HG03175 (cell line): ENCODE measurements around the gene MRPL57.
"Not testable (repeated sequence)": the region's sequence is repeated elsewhere in the genome, so short reads cannot be mapped to it uniquely, and the experiment has no call there.

Experiments
- ATAC-seq: cut with Tn5 transposase; IDR thresholded peaks from one replicate; pipeline ENCODE4 v1.9.1; 2021; ENCODE audit warnings: mild to moderate bottlenecking, moderate library complexity; ENCODE audit not compliant: unreplicated experiment

The MRPL57 gene

DNA sequence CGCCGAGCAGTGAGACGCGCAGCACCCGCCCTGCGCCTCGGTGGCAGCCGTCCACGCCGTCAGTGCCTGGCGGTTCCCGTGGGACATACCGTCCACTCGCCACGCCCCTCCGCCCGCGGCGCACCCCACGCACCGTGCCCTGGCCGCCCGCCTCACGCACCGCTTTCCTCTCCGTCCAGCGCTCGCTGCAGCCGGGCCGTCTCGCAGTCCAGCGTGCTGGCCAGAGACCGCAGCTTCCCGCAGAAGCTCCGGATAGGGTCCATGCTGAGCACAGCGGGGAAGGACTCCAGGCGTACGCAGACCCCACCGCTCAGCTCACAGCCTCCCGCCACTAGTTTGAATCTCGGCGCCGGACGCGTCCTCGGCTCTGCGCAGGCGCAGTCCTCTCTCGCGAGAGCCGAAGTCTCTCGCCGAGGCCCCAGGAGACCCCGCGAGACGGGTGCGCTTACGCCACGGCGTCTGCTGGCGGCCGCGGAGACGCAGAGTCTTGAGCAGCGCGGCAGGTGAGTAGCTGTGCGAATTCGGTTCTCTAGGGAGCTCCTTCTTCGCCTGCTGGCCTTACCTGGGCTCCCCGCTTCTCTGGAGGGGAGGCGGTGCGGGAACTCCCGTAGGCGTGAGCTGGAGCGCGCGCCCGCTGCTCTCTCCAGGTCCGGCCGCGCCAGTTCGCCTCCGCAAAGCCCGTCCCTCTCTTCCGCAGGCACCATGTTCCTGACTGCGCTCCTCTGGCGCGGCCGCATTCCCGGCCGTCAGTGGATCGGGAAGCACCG, at the start of gene MRPL57, which contains the start of gene SKA3:
Gene MRPL57 (plus strand): TSS at position 444 of the 767 bp plus-strand sequence. CDS start 259 bp downstream, at position 703.
Gene SKA3 (minus strand): TSS at position 338 of the 767 bp plus-strand sequence. CDS start 75 bp downstream, at position 263.
- peak; percentile 92 for ATAC-seq

DNA sequence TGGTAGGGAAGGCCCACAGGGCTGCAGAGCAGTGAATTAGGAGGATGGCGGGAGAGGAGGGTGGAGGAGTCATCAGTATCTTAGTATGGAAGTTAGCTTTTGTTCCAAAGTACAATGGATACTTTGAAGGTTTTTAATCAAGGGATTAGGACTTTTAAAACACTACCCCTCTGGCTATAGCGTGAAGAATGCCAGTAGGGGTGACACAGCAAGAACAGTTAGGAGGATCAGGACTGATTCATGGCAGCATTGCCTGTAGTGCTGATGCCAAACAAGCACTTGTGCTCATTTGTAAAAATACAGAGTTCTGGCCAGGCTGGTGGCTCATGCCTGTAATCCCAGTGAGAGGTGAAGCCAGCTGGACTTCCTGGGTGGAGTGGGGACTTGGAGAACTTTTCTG, 46.3 kb upstream of the MRPL57 start:
- ATAC-seq, result no peak

DNA sequence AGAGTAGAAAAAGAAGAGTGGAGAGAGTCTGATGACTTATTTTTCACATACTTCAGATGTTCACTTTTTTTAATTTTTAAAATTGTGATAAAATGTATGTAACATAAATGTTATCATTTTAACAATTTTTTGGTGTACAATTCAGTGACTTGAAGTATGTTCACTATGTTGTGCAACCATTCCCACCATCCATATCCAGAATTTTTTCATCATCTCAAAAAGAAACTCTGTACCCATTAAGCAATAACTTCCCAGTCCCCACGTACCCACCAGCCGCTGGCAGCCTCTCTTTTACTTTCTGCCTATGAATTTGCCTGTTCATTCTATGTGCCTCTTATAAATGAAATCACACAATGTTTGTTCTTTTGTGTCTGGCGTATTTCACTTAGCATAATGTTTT, 43.4 kb upstream of the MRPL57 start:
- no peak for ATAC-seq

DNA sequence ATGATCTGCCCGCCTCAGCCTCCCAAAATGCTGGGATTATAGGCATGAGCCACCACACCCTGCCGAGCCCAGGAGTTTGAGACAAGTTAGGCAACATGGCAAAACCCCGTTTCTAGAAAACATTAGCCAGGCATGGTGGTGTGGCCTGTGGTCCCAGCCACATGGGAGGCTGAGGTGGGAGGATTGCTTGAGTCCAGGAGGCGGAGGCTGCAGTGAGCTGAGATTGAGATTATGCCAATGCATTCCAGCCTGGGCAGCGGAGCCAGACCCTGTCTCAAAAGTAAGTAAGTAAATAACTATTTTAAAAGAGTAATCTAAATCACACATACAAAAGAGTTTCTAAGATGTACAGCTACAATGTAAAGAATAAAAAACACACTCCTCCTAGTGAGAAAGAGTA, 42.0 kb upstream of the MRPL57 start:
- ATAC-seq, result no peak

DNA sequence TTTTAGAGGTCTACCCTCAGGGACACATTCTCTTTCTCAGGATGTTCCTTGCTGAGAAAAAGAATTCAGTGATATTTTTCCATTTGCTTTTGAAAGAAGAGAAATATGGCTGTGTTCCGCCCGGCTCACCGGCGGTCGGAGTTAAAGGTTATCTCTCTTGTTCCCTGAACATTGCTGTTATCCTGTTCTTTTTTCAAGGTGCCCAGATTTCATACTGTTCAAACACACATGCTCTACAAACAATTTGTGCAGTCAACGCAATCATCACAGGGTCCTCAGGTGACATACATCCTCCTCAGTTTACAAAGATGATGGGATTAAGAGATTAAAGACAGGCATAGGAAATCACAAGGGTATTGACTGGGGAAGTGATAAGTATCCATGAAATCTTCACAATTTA, 40.6 kb upstream of the MRPL57 start:
- not testable (repeated sequence) for ATAC-seq

DNA sequence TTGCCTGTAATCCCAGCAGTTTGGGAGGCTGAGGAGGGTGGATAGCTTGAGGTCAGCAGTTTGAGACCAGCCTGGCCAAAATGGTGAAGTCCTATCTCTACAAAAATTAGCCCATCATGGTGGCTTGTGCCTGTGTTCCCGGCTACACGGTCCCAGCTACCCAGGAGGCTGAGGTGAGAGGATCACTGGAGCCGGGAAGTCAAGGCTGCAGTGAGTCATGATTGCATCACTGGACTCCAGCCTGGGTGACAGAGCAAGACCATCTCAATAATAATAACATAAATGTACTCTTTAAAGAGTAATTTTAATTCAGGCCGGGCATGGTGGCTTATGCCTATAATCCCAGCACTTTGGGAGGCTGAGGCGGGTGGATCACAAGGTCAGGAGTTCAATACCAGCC, 38.8 kb upstream of the MRPL57 start:
- no peak for ATAC-seq

DNA sequence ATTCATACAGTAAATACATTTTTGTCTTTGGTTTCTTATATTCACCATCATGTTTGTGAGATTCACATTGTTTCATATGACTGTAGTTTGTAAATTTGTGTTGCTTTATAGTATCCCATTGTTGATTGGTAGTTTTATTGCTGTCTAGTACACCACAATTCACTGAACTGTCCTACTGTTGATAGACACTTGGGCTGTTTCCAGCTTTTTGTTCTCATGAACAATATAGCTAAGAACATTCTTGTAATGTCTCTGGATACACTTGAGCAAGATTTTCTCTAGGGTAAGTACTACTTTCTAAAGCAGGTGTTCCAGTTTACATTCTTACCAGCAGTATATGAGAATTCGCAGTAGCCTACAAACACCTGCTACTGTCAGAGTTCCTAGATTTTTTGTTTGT, 37.9 kb upstream of the MRPL57 start:
- ATAC-seq, result no peak

DNA sequence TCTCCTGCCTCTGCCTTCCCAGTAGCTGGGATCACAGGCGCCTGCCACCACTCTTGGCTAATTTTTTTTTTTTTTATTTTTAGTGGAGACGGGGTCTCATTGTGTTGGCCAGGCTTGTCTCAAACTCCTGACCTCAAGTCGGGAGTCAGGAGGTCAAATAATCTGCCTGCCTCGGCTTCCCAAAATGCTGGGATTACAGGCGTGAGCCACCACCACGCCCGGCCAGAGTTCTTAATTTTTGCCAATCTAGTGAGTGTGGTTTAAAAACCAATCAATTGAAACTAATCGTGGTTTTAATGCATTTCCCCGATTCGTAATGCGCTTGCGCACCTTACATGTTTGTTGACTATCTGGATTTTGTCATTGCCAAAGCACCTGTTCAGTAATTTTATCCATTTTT, 37.1 kb upstream of the MRPL57 start:
- no peak for ATAC-seq

DNA sequence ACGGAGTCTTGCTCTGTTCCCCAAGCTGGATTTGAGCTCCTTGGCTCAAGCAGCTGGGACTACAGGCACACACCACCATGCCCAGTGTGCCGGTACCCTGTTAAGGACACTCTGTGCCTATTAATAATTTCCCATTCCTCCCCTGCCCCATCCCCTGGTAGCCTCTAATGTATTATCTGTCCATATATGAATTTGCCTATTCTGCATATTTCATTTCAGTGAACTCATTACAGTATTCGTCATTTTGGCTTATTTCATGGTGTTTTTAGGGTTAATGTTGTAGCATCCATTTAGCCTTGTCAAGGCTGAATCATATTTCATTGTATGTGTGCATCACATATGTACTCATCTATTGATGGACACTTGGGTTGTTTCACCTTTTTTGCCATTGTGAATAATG, 33.7 kb upstream of the MRPL57 start:
- no peak for ATAC-seq

DNA sequence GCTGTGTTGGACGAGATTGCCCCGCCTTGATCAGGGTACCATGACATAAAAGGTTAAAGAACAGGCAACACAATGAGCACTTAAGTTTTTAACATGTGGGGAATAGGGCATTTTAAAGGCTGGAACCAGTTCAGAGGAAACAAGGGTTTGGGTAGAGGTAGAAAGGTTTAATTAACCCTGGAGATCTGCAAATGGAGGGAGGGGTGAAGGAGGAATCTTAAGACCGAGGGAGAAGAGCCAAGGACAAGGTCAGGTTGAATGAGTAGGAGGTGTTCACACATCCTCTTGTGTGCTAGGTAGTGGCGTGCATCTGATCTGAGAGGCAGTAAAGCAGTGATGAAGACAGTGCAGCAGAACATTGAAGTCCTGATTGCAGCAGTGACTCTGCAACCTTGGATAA, 28.6 kb upstream of the MRPL57 start:
- ATAC-seq, result no peak

DNA sequence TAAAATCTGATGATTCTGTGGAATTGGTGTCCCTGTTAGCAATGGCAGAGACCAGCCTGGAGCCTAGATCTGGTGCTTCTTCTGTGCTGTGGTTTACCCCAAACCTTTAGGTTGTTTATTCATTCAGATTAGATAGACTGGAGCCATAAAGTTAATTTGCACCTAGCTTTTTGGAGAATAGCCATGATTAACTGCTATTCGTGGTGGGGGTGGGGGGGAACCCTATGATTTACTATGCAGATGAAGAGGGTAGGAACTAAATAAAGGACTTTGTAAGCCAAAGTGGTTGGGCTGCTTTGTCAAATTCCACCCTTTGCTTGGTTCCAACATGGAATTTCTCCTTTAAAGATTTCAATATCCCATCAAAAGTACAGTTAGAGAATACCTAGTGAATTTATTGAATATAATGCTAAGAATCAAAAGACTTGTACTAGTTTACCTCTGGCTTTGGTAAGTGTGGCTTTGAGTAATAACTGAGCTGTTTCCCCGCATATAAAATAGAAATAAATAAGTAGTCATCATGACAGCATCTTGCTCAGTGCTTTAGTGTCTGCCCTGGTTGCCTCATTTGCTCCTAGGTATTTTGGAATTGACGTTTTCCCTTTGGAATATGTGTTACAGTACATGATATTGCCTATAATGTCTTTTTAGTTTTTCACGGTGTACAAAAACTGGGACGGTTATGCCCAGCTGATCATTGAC, 27.8 kb upstream of the MRPL57 start:
- no peak for ATAC-seq

DNA sequence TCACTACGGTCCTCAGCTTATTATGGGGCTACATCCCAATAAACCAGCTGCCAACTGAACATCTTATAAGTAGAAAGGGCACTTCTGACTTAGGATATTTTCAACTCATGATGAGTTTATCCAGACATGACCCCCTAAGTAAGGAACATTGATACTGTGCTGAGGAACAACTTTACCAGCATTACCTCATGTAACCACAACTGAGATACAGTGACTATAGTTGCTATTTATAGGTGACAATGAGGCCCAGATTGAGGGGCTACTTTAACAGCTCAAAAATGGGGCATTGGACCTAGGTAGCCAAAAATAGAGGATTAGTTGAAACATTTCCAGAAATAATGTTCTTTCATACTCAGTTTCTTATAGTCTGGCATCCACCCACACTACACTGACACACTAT, 26.9 kb upstream of the MRPL57 start:
- ATAC-seq, result no peak

DNA sequence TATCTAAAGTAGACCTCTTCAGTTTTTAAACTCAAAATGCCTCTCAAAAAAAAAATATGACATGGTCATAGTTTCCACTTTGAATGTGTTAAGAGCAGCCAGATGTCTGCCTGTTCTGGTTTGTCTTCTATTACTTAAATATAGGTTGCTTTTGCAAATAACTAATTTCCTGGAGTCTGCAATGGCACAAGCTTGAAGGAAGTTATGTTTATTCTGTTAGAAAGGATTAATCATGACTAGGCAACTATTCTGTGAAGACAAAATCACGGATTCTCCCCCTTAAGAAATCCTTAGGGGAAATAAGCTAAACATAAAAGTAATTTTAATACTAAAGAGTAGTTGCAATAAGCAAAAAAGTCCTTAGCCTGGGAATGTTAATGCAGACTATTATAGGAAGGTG, 26.4 kb upstream of the MRPL57 start:
- ATAC-seq, result no peak

DNA sequence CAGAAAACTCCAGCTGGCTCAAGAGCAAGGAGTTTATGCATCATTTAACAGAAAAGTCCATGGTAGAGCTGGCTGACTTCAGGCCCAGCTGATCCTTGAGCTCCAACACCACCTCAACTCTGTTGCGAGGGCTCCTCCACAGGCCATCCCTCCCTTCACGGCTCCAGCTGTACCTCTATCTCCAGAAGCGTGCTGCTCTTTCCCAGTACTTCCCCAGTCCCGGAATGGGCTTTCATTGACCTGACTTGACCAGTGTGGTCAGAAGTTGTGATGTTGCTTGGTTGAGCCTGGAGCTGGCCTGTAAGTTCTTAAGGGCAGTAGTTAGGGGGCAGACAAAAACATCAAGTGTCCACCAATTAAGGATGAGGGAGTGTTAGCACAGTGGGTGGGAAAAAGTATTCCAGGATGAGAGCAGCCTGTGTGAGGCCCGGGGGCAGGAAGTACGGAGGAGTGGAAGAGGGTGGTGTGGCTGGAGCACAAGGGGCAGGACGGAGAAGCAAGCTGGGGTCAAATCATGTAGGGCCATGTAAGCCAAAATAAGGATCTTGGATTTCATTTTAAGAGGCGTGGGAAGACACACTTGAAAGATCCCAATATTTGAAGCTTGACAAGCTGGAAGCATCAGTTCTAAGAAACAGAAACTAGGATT, 24.1 kb upstream of the MRPL57 start:
- ATAC-seq, result no peak

DNA sequence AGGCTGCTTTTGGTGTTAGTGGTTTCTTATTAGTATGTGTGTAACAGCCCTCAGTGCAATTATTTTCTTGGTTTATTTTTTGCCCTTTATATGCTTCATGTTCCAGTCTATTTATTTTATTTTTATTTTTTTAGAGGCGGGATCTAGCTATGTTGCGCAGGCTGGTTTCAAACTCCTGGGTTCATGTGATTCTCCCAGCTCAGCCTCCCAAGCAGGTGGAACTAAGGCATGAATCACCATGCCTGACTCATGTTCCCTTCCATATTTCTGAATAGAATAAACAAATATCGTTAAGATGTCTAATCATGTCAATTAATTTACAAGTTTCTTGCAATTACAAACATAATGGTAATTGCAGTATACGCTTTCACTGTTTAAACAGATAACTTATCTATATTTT, 11.8 kb upstream of the MRPL57 start:
- ATAC-seq, result no peak

DNA sequence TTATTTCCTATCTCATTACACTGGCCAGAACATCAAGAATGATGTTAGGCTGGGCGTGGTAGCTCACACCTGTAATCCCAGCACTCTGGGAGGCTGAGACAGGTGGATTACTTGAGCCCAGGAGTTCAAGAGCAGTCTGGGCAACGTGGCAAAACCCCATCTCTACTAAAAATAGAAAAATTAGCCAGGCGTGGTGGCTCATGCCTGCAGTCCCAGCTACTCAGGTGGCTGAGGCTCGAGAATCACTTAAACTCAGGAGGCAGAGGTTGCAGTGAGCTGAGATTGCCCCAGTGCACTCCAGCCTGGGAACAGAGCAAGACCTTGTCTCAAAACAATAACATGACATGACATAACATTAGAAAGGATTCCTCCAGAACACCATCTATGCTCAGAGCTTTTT, 10.9 kb upstream of the MRPL57 start:
- ATAC-seq, result not testable (repeated sequence)

DNA sequence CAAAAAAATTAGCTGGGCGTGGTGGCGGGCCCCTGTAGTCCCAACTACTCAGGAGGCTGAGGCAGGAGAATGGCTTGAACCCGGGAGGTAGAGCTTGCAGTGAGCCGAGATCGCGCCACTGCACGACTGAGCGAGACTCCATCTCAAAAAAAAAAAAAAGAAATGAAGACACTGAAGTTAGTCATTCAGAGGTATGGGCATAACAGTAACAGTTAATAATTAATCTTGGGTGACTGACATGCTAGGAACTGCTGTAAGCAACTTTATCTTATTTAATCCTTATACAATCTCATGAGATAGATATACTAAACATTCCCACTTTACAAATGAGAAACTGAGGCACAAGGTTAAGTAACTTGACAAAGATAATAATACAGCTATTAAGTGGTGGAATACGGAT, 5.0 kb upstream of the MRPL57 start:
- no peak for ATAC-seq

DNA sequence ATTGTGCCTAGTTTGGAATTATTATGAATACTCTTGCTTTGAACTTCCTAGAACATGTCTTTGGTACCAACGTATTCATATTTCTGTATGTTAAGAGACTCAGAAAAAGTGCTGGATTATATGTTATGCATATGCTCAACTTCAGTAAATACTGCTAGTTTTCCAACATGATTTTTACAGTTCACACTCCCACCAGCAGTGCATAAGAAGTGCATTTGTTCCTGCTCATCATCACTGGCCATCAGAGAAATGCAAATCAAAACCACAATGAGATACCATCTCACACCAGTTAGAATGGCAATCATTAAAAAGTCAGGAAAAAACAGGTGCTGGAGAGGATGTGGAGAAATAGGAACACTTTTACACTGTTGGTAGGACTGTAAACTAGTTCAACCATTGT, 2.7 kb upstream of the MRPL57 start:
- not testable (repeated sequence) for ATAC-seq

DNA sequence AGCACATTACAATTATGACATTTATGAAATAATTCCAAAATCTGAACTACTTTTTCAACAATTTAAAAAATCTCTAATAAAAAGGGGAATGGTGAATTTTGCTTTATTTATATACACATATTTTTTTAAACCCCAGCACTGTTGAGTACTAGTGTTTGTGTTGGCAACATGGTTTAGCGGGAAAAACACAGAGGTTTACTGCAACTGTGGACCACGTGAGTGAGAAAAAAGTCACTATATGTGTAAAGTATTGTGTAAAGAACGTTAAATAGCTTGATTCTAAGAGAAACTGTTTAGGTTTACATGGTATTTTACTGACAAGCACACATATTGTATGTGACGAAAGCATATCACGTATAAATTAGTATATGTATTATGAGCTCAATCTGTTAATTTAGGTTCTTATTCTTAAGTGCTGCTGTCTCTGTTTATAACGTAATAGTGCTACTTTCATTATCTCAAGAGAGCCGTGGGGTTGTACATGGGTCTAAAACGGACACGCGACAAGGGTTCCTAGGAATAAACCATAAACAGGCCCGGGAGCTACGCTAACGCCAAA, 723 bp upstream of the MRPL57 start:
- no peak for ATAC-seq

DNA sequence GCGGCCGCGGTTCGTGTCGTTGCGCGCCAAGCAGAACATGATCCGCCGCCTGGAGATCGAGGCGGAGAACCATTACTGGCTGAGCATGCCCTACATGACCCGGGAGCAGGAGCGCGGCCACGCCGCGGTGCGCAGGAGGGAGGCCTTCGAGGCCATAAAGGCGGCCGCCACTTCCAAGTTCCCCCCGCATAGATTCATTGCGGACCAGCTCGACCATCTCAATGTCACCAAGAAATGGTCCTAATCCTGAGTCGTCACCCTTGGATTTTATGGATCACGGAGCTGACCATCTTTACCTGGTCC, 475 bp downstream of the MRPL57 start:
- peak; percentile 25 for ATAC-seq

DNA sequence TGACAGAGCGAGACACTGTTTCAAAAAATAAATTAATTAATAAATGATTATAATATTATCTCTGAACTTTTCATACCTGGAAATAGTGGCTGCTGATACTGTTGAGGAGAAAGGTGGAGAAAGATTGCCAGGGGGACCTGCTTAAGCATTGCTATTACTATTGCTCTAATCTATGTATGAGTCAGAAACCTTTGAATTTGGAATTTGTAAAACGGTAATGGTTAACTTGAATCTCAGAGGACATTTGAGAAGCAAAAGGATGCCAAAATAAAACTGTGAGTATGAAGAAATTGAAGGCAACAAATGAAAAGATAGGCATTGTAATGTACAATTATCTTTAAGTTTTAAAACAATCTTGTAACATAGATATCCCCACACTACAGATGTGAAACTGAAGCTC, 5.2 kb downstream of the MRPL57 start:
- no peak for ATAC-seq

DNA sequence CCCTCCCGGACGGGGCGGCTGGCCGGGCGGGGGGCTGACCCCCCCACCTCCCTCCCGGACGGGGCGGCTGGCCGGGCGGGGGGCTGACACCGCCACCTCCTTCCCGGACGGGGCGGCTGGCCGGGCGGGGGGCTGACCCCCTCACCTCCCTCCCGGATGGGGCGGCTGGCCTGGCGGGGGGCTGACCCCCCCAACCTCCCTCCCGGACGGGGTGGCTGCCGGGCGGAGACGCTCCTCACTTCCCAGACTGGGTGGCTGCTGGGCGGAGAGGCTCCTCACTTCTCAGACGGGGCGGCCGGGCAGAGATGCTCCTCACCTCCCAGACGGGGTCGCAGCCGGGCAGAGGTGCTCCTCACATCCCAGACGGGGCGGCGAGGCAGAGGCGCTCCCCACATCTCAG, 10.0 kb downstream of the MRPL57 start:
- ATAC-seq, result not testable (repeated sequence)
